HepG2 (cell line): ENCODE data around the gene DCPS. TPM values are rescaled to one million over a fixed set of nuclear protein-coding genes. Genes with fewer than 3 reads are reported as not detected.

Experiments used
- ARID4A ChIP-seq: sonication (generic); formaldehyde crosslinking; IDR thresholded peaks from 2 replicates; pipeline ENCODE4 v1.5.0; 2020; ENCODE audit warnings: mild to moderate bottlenecking, missing genetic modification reagents, borderline replicate concordance
- ARNTL ChIP-seq: sonication (generic); formaldehyde crosslinking; IDR thresholded peaks from 2 replicates; pipeline ENCODE4 v1.4.0; 2020; ENCODE audit warnings: mild to moderate bottlenecking, missing genetic modification reagents
- CBFB ChIP-seq: sonication (generic); formaldehyde crosslinking; IDR thresholded peaks from 2 replicates; pipeline ENCODE4 v1.4.0; 2020; ENCODE audit warnings: missing genetic modification reagents
- CEBPZ ChIP-seq: IDR thresholded peaks from 2 replicates; pipeline ENCODE4 v1.6.1; 2012; ENCODE audit warnings: low read length, improper control_type of control experiment
- GFI1 ChIP-seq: sonication (generic); formaldehyde crosslinking; IDR thresholded peaks from 2 replicates; pipeline ENCODE4 v1.5.0; 2020; ENCODE audit warnings: missing genetic modification reagents, mild to moderate bottlenecking, borderline replicate concordance
- KLF15 ChIP-seq: sonication (generic); formaldehyde crosslinking; IDR thresholded peaks from 2 replicates; pipeline ENCODE4 v1.8.1; 2023; ENCODE audit warnings: borderline replicate concordance, mild to moderate bottlenecking, inconsistent platforms, missing genetic modification reagents, mixed read lengths
- MATR3 ChIP-seq: sonication (generic); formaldehyde crosslinking; IDR thresholded peaks from 2 replicates; pipeline ENCODE4 v1.4.0; 2020; ENCODE audit warnings: missing genetic modification reagents
- MBNL3 ChIP-seq: fragments of 250-450 bp; sonication (Bioruptor Pico); conservative IDR thresholded peaks from 2 replicates; pipeline ENCODE4 v1.8.0; 2022; ENCODE audit warnings: mild to moderate bottlenecking, inconsistent platforms
- MIER3 ChIP-seq: IDR thresholded peaks from 2 replicates; pipeline ENCODE4 v1.6.1; 2016; ENCODE audit warnings: missing compliant biosample characterization, borderline replicate concordance
- NFIC ChIP-seq: IDR thresholded peaks from 2 replicates; pipeline ENCODE4 v1.6.1; 2012; ENCODE audit warnings: mild to moderate bottlenecking, low read length, inconsistent platforms
- RFXAP ChIP-seq: sonication (generic); formaldehyde crosslinking; IDR thresholded peaks from 2 replicates; pipeline ENCODE4 v1.4.0; 2020; ENCODE audit warnings: missing genetic modification reagents, borderline replicate concordance
- SIN3B ChIP-seq: fragments of 150-350 bp; IDR thresholded peaks from 2 replicates; pipeline ENCODE4 v1.6.1; 2014; ENCODE audit warnings: low read length
- SRF ChIP-seq: IDR thresholded peaks from 2 replicates; pipeline ENCODE4 v1.6.1; 2011; ENCODE audit warnings: mild to moderate bottlenecking, low read depth, low read length, moderate library complexity
- ZBTB46 ChIP-seq: sonication (generic); formaldehyde crosslinking; IDR thresholded peaks from 2 replicates; pipeline ENCODE4 v1.4.0; 2020; ENCODE audit warnings: mild to moderate bottlenecking, missing genetic modification reagents, borderline replicate concordance
- ZFYVE20 ChIP-seq: sonication (generic); formaldehyde crosslinking; IDR thresholded peaks from 2 replicates; pipeline ENCODE4 v1.8.0; 2023; ENCODE audit warnings: low read depth, mild to moderate bottlenecking, moderate library complexity, missing genetic modification reagents, borderline replicate concordance
- ZNF234 ChIP-seq: sonication (generic); formaldehyde crosslinking; conservative IDR thresholded peaks from 2 replicates; pipeline ENCODE4 v1.5.1; 2020; ENCODE audit warnings: mild to moderate bottlenecking, missing genetic modification reagents
- ZNF274 ChIP-seq: sonication (generic); formaldehyde crosslinking; IDR thresholded peaks from 2 replicates; pipeline ENCODE4 v1.5.1; 2020; ENCODE audit warnings: mild to moderate bottlenecking, missing genetic modification reagents
- ZNF564 ChIP-seq: sonication (generic); formaldehyde crosslinking; IDR thresholded peaks from 2 replicates; pipeline ENCODE4 v1.8.1; 2023; ENCODE audit warnings: mild to moderate bottlenecking, missing genetic modification reagents
- ZNF614 ChIP-seq: IDR thresholded peaks from 2 replicates; pipeline ENCODE4 v1.6.1; 2018; ENCODE audit warnings: missing biosample characterization, missing genetic modification reagents, inconsistent platforms, borderline replicate concordance
- ZNF83 ChIP-seq: sonication (generic); formaldehyde crosslinking; IDR thresholded peaks from 2 replicates; pipeline ENCODE4 v1.4.0; 2020; ENCODE audit warnings: missing genetic modification reagents, mild to moderate bottlenecking, borderline replicate concordance
- polyA plus RNA-seq, 8 experiments: library from polyadenylated mRNA; depleted of rRNA in 3 of 8; stranded (reverse) in 7 of 8; unstranded in 1 of 8; fragments of >200 nt; fragmentation: Illumina TruSeq in 4 of 8; extraction: Trizol in 4 of 8; gene quantifications; 2 replicates each; pipeline versions ENCODE4 v1.2.1 to v1.2.3, GENCODE V29; 2011 to 2016; ENCODE audit warnings: low read depth in 4 of 8, missing spikeins in 1 of 8, mixed read lengths in 1 of 8; ENCODE audit not compliant: insufficient read depth in 1 of 8
- total RNA-seq, 5 experiments: library from RNA; depleted of rRNA; stranded (reverse); fragments of >200 nt; fragmentation: Illumina TruSeq; extraction: Trizol; gene quantifications; 2 replicates each; pipeline ENCODE4 v1.2.3, GENCODE V29; 2016; ENCODE audit warnings: low read depth in 1 of 5

The DCPS gene
- total and polyA plus RNA-seq, 2 of the 13 experiments (the other 11 are each of a cell fraction or from before 2014, with no cell fraction given) = 21.9 to 22.5 TPM

GRCh38 chr11:126303623-126304456 is at the start of gene DCPS (continued):
- TF ChIP-seq ARID4A (CRISPR knock-in tag) = peak; percentile 92
- no peak for TF ChIP-seq ZBTB46 (CRISPR knock-in tag)
- TF ChIP-seq CEBPZ = no peak
- peak; percentile 60; the same call in 1 of the 2 replicates for TF ChIP-seq ARNTL (CRISPR knock-in tag)
- TF ChIP-seq KLF15 (CRISPR knock-in tag) = no peak
- TF ChIP-seq MIER3 (CRISPR knock-in tag) = peak; percentile 56; the same call in 1 of the 2 replicates
- peak; percentile 67; the same call in 1 of the 2 replicates for TF ChIP-seq CBFB
- TF ChIP-seq ZNF234 (CRISPR knock-in tag) = peak; percentile 91
- peak; percentile 78; the same call in 1 of the 2 replicates for TF ChIP-seq RFXAP
- TF ChIP-seq ZNF274 (CRISPR knock-in tag) = peak; percentile 98
- TF ChIP-seq SIN3B = peak; percentile 34
- peak; percentile 95; the same call in 1 of the 2 replicates for TF ChIP-seq ZNF614 (CRISPR knock-in tag)
- no peak for TF ChIP-seq NFIC
- TF ChIP-seq GFI1 (CRISPR knock-in tag) = 0 out of 2 replicates have a peak, but pooled peaks have one; percentile 45
- no peak for TF ChIP-seq SRF
- TF ChIP-seq MBNL3 (CRISPR knock-in tag) = no peak
- peak; percentile 84; the same call in 1 of the 2 replicates for TF ChIP-seq ZNF564 (CRISPR knock-in tag)
- TF ChIP-seq ZNF83 (CRISPR knock-in tag) = peak; percentile 83; the same call in 1 of the 2 replicates
- no peak for TF ChIP-seq ZFYVE20 (CRISPR knock-in tag)
- no peak for TF ChIP-seq MATR3 (CRISPR knock-in tag)
